ENCODE measurements around the gene PAK1IP1. TPM values are rescaled to one million over a fixed set of nuclear protein-coding genes. Genes with fewer than 3 reads are reported as not detected.

The PAK1IP1 gene
- total and polyA plus RNA-seq, 7 donors: 9.5 to 44.1 (median 22.0) TPM

- Histone ChIP-seq H3K27ac (peak within 1 kb of the TSS; percentile 93), H3K4me3 (peak within 1 kb of the TSS; percentile 86), H3K9me3 (no peaks in the 10 kb centered on the region), H3K4me1 (peaks cover 22% of the 10 kb centered on the region), H3K27me3 (ENCODE audit: insufficient read depth in 3 of 3, low read length in 2 of 3) (no peaks in the 10 kb centered on the region), H3K36me3 (ENCODE audit: insufficient read depth in 1 of 2, low read depth in 1 of 2) (peaks cover 0 to 21% of the 10 kb centered on the region in 2 donors)
- DNase-seq (peak; percentile 100), ATAC-seq (peak; percentile 98 to 99 (median 98))
- TF ChIP-seq, protein P1, sequence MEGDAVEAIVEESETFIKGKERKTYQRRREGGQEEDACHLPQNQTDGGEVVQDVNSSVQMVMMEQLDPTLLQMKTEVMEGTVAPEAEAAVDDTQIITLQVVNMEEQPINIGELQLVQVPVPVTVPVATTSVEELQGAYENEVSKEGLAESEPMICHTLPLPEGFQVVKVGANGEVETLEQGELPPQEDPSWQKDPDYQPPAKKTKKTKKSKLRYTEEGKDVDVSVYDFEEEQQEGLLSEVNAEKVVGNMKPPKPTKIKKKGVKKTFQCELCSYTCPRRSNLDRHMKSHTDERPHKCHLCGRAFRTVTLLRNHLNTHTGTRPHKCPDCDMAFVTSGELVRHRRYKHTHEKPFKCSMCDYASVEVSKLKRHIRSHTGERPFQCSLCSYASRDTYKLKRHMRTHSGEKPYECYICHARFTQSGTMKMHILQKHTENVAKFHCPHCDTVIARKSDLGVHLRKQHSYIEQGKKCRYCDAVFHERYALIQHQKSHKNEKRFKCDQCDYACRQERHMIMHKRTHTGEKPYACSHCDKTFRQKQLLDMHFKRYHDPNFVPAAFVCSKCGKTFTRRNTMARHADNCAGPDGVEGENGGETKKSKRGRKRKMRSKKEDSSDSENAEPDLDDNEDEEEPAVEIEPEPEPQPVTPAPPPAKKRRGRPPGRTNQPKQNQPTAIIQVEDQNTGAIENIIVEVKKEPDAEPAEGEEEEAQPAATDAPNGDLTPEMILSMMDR (IDR thresholded peaks at IDR 0.05): no peak
- 0% methylated on average over 49 to 55 of the region's 55 CpGs for WGBS, 3 donors
- intact Hi-C loops (cut with DNase I): loop anchor here (1.0 to 2.0 kb wide), 4 partner anchors 24 to 29 kb away; partner anchors contain the start of genes C6orf52 (in 2 of the 2), PAK1IP1 (in 2 of the 2) and TMEM14B (in 2 of the 2)
Observed at GRCh38 chr6:10722820-10723566, 28.2 kb downstream of the PAK1IP1 start, which contains the start of gene TMEM14C. TMEM14C (plus strand) TSS chr6:10723070; CDS start chr6:10724614, 1,544 bp downstream.

- Histone ChIP-seq H3K27ac (peak overlapping the region; percentile 93), H3K4me1 (peaks cover 22% of the 10 kb centered on the region), H3K9me3 (no peaks in the 10 kb centered on the region), H3K36me3 (ENCODE audit: insufficient read depth in 1 of 2, low read depth in 1 of 2) (peaks cover 0 to 25% of the 10 kb centered on the region in 2 donors), H3K27me3 (ENCODE audit: insufficient read depth in 3 of 3, low read length in 2 of 3) (no peaks in the 10 kb centered on the region), H3K4me3 (peak overlapping the region; percentile 86)
- intact Hi-C loops (cut with DNase I): loop anchor here (1.0 to 2.0 kb wide), 3 partner anchors 23 to 29 kb away; partner anchors contain the start of genes TMEM14B (in 2 of the 2), C6orf52 (in 1 of the 2) and PAK1IP1 (in 1 of the 2)
- peak in 3 of 4 donors; percentile 1 to 20 (median 4) for ATAC-seq
- TF ChIP-seq, protein P1 (IDR thresholded peaks at IDR 0.05): no peak
- DNase-seq: no peak
- WGBS, 3 donors: 17 to 28% (median 18%) methylated on average over 7 of the region's 7 CpGs
Observed at GRCh38 chr6:10723567-10723881, 28.8 kb downstream of the PAK1IP1 start.

- intact Hi-C loops (cut with DNase I): no loop called here
- H3K9me3 ChIP-seq: no peaks in the 10 kb centered on the region
- DNase-seq: no peak
- WGBS, 3 donors: 85 to 87% (median 87%) methylated on average over 6 of the region's 6 CpGs
- no peak for ATAC-seq
- peaks cover 25% of the 10 kb centered on the region for H3K4me1 ChIP-seq
- peaks cover 0 to 40% of the 10 kb centered on the region in 2 donors for H3K36me3 ChIP-seq (ENCODE audit: insufficient read depth in 1 of 2, low read depth in 1 of 2)
- no peaks in the 10 kb centered on the region for H3K27me3 ChIP-seq (ENCODE audit: insufficient read depth in 3 of 3, low read length in 2 of 3)
- H3K27ac ChIP-seq: no peak overlapping the region
- no peak overlapping the region for H3K4me3 ChIP-seq
- TF ChIP-seq, protein P1 (IDR thresholded peaks at IDR 0.05): no peak
Observed at GRCh38 chr6:10725044-10725443, 30.3 kb downstream of the PAK1IP1 start.

- intact Hi-C loops (cut with DNase I): no loop called here
- DNase-seq (no peak), ATAC-seq (no peak)
- Histone ChIP-seq H3K9me3 (no peaks in the 10 kb centered on the region), H3K4me3 (no peak overlapping the region), H3K27me3 (ENCODE audit: insufficient read depth in 3 of 3, low read length in 2 of 3) (no peaks in the 10 kb centered on the region), H3K27ac (no peak overlapping the region), H3K4me1 (peaks cover 31% of the 10 kb centered on the region), H3K36me3 (ENCODE audit: insufficient read depth in 1 of 2, low read depth in 1 of 2) (peaks cover 0 to 46% of the 10 kb centered on the region in 2 donors)
- TF ChIP-seq, protein P1 (IDR thresholded peaks at IDR 0.05): no peak
- 60 to 86% (median 70%) methylated on average over 9 of the region's 9 CpGs for WGBS, 3 donors
Observed at GRCh38 chr6:10725716-10726115, 30.9 kb downstream of the PAK1IP1 start.

Measured in psoas muscle (tissue), 8 donors.